K562 (cell line): Measurements from ENCODE around the gene ZNF485. TPM values are rescaled to one million over a fixed set of nuclear protein-coding genes. Genes with fewer than 3 reads are reported as not detected.

Source experiments
- ATAC-seq: fragments of 200-7000 bp; cut with Tn5 transposase; 3 replicates; pipeline ENCODE4 v1.9.1; 2020; ENCODE audit warnings: moderate library complexity
- BruUV-seq: library from RNA; stranded (reverse); fragments of 400-500 nt; replicated peaks from 2 replicates; lab custom pipeline; 2021; lab: Mats Ljungman, UMichigan
- CTCF ChIA-PET: fragments of 300-600 bp; formaldehyde crosslinking; extraction: SDS; loops from one replicate; lab custom pipeline; 2021; ENCODE audit warnings: low intra/inter-chr PET ratio; lab: Yijun Ruan, JAX
- POLR2A ChIA-PET: fragments of 300-600, 350-650 bp; sonication (Branson Sonifier 250); formaldehyde crosslinking; extraction: SDS; loops from one replicate; lab custom pipeline; 2021; ENCODE audit warnings: antibody characterized with exemption, inconsistent platforms; lab: Yijun Ruan, JAX
- DNase-seq, 4 experiments: peaks; one replicate each; pipeline versions ENCODE4 v3.0.0 to v3.0.0-alpha.2; 2011 to 2018; ENCODE audit warnings: low spot score in 3 of 4, mixed read lengths in 3 of 4; ENCODE audit errors: extremely low read depth in 1 of 4
- FAIRE-seq: peaks from 2 replicates; lab custom pipeline; 2011; peaks lifted over from hg19 to GRCh38; lab: Jason Lieb, UNC
- H2AFZ ChIP-seq: 2 replicates; pipeline ENCODE4 v1.6.0; 2011; ENCODE audit warnings: low read depth, low read length, control low read depth, inconsistent platforms
- H3K27ac ChIP-seq: fragments of 200-600 bp; 3 replicates; pipeline ENCODE4 v1.8.0; 2011; ENCODE audit warnings: low read depth, mild to moderate bottlenecking, control low read depth, inconsistent platforms, low read length, moderate library complexity, mixed read lengths; ENCODE audit errors: extremely low read depth
- H3K27me3 ChIP-seq, 2 experiments: fragments of 300-600 bp in 1 of 2; 2 replicates in 1 of 2; 3 replicates in 1 of 2; pipeline versions ENCODE4 v1.6.0 to v1.8.0; 2011; ENCODE audit warnings: inconsistent platforms in 2 of 2, low read length in 2 of 2, mild to moderate bottlenecking in 1 of 2, mixed read lengths in 1 of 2, moderate library complexity in 1 of 2; ENCODE audit not compliant: control insufficient read depth in 2 of 2, insufficient read depth in 2 of 2
- H3K36me3 ChIP-seq: fragments of 300-600 bp; 3 replicates; pipeline ENCODE4 v1.8.0; 2011; ENCODE audit warnings: mild to moderate bottlenecking, low read length, inconsistent platforms; ENCODE audit not compliant: control insufficient read depth, insufficient read depth
- H3K4me1 ChIP-seq, 2 experiments: fragments of 200-600 bp in 1 of 2; replicated peaks in 1 of 2; 2 replicates in 1 of 2; 3 replicates in 1 of 2; pipeline versions ENCODE4 v1.5.1 to v1.8.0; 2011; ENCODE audit warnings: inconsistent platforms in 2 of 2, low read length in 2 of 2, mild to moderate bottlenecking in 1 of 2, mixed read lengths in 1 of 2, moderate library complexity in 1 of 2; ENCODE audit not compliant: control insufficient read depth in 2 of 2, insufficient read depth in 2 of 2
- H3K4me2 ChIP-seq: 2 replicates; pipeline ENCODE4 v1.6.1; 2011; ENCODE audit warnings: low read length, control low read depth, inconsistent platforms, mixed read lengths; ENCODE audit not compliant: insufficient read depth
- H3K4me3 ChIP-seq: fragments of 200-600 bp; sonication (generic), shearing (Covaris generic); 2 replicates; pipeline ENCODE4 v1.5.1; 2016; ENCODE audit warnings: control low read depth, inconsistent platforms
- H3K79me2 ChIP-seq: fragments of 200-600 bp; 3 replicates; pipeline ENCODE4 v1.8.0; 2011; ENCODE audit warnings: low read length, inconsistent platforms; ENCODE audit not compliant: control insufficient read depth, insufficient read depth
- H3K9ac ChIP-seq, 2 experiments: 2 replicates each; pipeline versions ENCODE4 v1.6.0 to v1.6.1; 2011; ENCODE audit warnings: low read depth in 2 of 2, low read length in 2 of 2, control low read depth in 1 of 2, inconsistent platforms in 1 of 2, mild to moderate bottlenecking in 1 of 2, mixed read lengths in 1 of 2; ENCODE audit not compliant: insufficient read depth in 1 of 2
- H3K9me1 ChIP-seq: one replicate; pipeline ENCODE4 v1.6.0; 2011; ENCODE audit warnings: inconsistent platforms, mild to moderate bottlenecking, low read length, moderate library complexity; ENCODE audit not compliant: control insufficient read depth, insufficient read depth
- H3K9me3 ChIP-seq: replicated peaks from 2 replicates; pipeline ENCODE4 v1.5.1; 2011; ENCODE audit warnings: low read depth, low read length, inconsistent platforms; ENCODE audit not compliant: control insufficient read depth, insufficient read depth
- H4K20me1 ChIP-seq: replicated peaks from 2 replicates; pipeline ENCODE4 v1.6.1; 2011; ENCODE audit warnings: low read length, inconsistent platforms, mixed read lengths; ENCODE audit not compliant: control insufficient read depth, insufficient read depth
- ATF6 ChIP-seq: sonication (generic); formaldehyde crosslinking; IDR thresholded peaks from 2 replicates; pipeline ENCODE4 v1.4.0; 2020; ENCODE audit warnings: mild to moderate bottlenecking, missing genetic modification reagents
- BRF2 ChIP-seq: IDR thresholded peaks from 3 replicates; pipeline ENCODE4 v1.6.1; 2011; ENCODE audit warnings: borderline replicate concordance, mild to moderate bottlenecking; ENCODE audit not compliant: insufficient read length, insufficient read depth
- CBFA2T2 ChIP-seq: fragments of 450-650 bp; conservative IDR thresholded peaks from 2 replicates; pipeline ENCODE4 v1.6.1; 2017; ENCODE audit warnings: mild to moderate bottlenecking
- DIDO1 ChIP-seq: fragments of 450-650 bp; IDR thresholded peaks from 2 replicates; pipeline ENCODE4 v1.6.1; 2016; ENCODE audit warnings: low read depth, missing biosample characterization, missing genetic modification characterization
- ELK1 ChIP-seq: sonication (generic); formaldehyde crosslinking; IDR thresholded peaks from 2 replicates; pipeline ENCODE4 v1.8.1; 2022; ENCODE audit warnings: missing genetic modification reagents
- KLF10 ChIP-seq: fragments of 250-450 bp; sonication (Bioruptor Pico); IDR thresholded peaks from 2 replicates; pipeline ENCODE4 v1.6.1; 2021; ENCODE audit warnings: matching md5 sums
- MAFF ChIP-seq: IDR thresholded peaks from 2 replicates; pipeline ENCODE4 v1.6.1; 2012; ENCODE audit warnings: low read length, improper control_type of control experiment
- MBD1 ChIP-seq: fragments of 250-450 bp; sonication (Bioruptor Pico); IDR thresholded peaks from 2 replicates; pipeline ENCODE4 v1.8.0; 2022; ENCODE audit warnings: inconsistent platforms
- MED1 ChIP-seq: sonication (generic); formaldehyde crosslinking; IDR thresholded peaks from 2 replicates; pipeline ENCODE4 v1.8.1; 2023; ENCODE audit warnings: missing genetic modification reagents, borderline replicate concordance
- MEF2A ChIP-seq: IDR thresholded peaks from 2 replicates; pipeline ENCODE4 v1.6.1; 2011; ENCODE audit warnings: low read depth, mild to moderate bottlenecking, low read length, moderate library complexity; ENCODE audit not compliant: control insufficient read depth
- NELFE ChIP-seq: IDR thresholded peaks from 2 replicates; pipeline ENCODE4 v1.6.1; 2011; ENCODE audit warnings: mild to moderate bottlenecking; ENCODE audit not compliant: insufficient read depth, insufficient read length
- NEUROD1 ChIP-seq: fragments of 150-350 bp; IDR thresholded peaks from 2 replicates; pipeline ENCODE4 v1.6.1; 2014; ENCODE audit warnings: borderline replicate concordance, low read length, low read depth; ENCODE audit not compliant: partially characterized antibody
- POLR3G ChIP-seq: IDR thresholded peaks from 2 replicates; pipeline ENCODE4 v1.6.1; 2011; ENCODE audit not compliant: insufficient read length, insufficient replicate concordance; ENCODE audit errors: extremely low read depth
- RHOXF2B ChIP-seq: fragments of 250-450 bp; sonication (Bioruptor Pico); conservative IDR thresholded peaks from 2 replicates; pipeline ENCODE4 v1.5.1; 2021
- TAL1 ChIP-seq: fragments of 450-650 bp; IDR thresholded peaks from 2 replicates; pipeline ENCODE4 v1.6.1; 2016; ENCODE audit warnings: mild to moderate bottlenecking
- ZNF175 ChIP-seq: fragments of 200-800 bp; sonication (Bioruptor generic); IDR thresholded peaks from 2 replicates; pipeline ENCODE4 v1.6.1; 2016; ENCODE audit warnings: low read depth, mild to moderate bottlenecking, missing genetic modification characterization, missing compliant biosample characterization
- ZNF436 ChIP-seq: fragments of 250-450, 450-650 bp; sonication (Bioruptor Pico); formaldehyde crosslinking; IDR thresholded peaks from 2 replicates; pipeline ENCODE4 v1.7.0; 2020; ENCODE audit warnings: mild to moderate bottlenecking
- ZNF561 ChIP-seq: fragments of 450-650 bp; formaldehyde crosslinking; conservative IDR thresholded peaks from 2 replicates; pipeline ENCODE4 v1.4.0; 2020; ENCODE audit warnings: mild to moderate bottlenecking, moderate library complexity
- WGBS: fragments of 100-300 bp; shearing (Covaris generic); methylation state at CpG from one replicate; pipeline ENCODE4 v1.1.6; 2016; ENCODE audit warnings: low coverage, mixed read lengths; ENCODE audit not compliant: insufficient coverage; ENCODE audit errors: missing lambda C conversion rate; 5-methylcytosine and 5-hydroxymethylcytosine counted together
- in situ Hi-C: fragments of 300-500 bp; cut with MboI; formaldehyde crosslinking; loops from 4 replicates; pipeline ENCODE4 v1.15.0; 2018; ENCODE audit warnings: inconsistent platforms, mixed read lengths
- intact Hi-C: fragments of 100-400 bp; cut with micrococcal nuclease; formaldehyde crosslinking; loops from 2 replicates; pipeline ENCODE4 v1.14.2; 2022
- polyA plus RNA-seq, 8 experiments: library from polyadenylated mRNA; depleted of rRNA in 4 of 8; stranded (reverse) in 5 of 8; unstranded in 3 of 8; fragments of >200 nt; fragmentation: Nextera tagmentation in 2 of 8; fragmentation: Illumina TruSeq in 1 of 8; extraction: Ambion mirVana in 2 of 8; extraction: Trizol in 1 of 8; gene quantifications; 2 replicates each; pipeline versions ENCODE4 v1.2.1 to v1.2.3, GENCODE V29; 2011 to 2014; ENCODE audit warnings: inconsistent platforms in 1 of 8, missing spikeins in 1 of 8
- total RNA-seq, 7 experiments: library from RNA; depleted of rRNA in 6 of 7; stranded (reverse); fragments of >200 nt in 6 of 7; fragmentation: Illumina TruSeq in 2 of 7; extraction: Trizol in 2 of 7; gene quantifications; 2 replicates each; pipeline versions ENCODE4 v1.2.1 to v1.2.3, GENCODE V29; 2011 to 2021; ENCODE audit warnings: low replicate concordance in 1 of 7

ZNF485 gene
- total and polyA plus RNA-seq, 9 of the 15 experiments (the other 6 are each of a cell fraction or from before 2014, with no cell fraction given), result 8.0 to 18.7 (median 11.9) TPM

GRCh38 chr10:43574906-43575305 is 31.3 kb upstream of the ZNF485 start:
- ATAC-seq (no peak), FAIRE-seq (no peak), DNase-seq (no peak)
- ChIA-PET POLR2A (no interaction called here), CTCF (no interaction called here)
- Histone ChIP-seq H3K36me3 (peaks cover 29% of the 10 kb centered on the region), H3K9ac (0 out of 4 replicates have a peak overlapping the region, but pooled peaks of 1 of the 2 experiments have one; percentile 79), H3K4me1 (peaks cover 8 to 17% of the 10 kb centered on the region in 2 experiments; a peak in 3 of 5 replicates), H3K79me2 (peaks cover 43% of the 10 kb centered on the region), H4K20me1 (no peaks in the 10 kb centered on the region), H2AFZ (peak overlapping the region; percentile 87), H3K27ac (no peak overlapping the region; the same call in 1 of the 3 replicates), H3K9me1 (no peaks in the 10 kb centered on the region), H3K4me3 (peak overlapping the region; percentile 61), H3K9me3 (peaks cover 16% of the 10 kb centered on the region), H3K27me3 (no peaks in the 10 kb centered on the region), H3K4me2 (peak overlapping the region; percentile 85)
- intact Hi-C loops (loop anchor here (5.0 to 10.0 kb wide), 2 partner anchors 72 to 100 kb away; partner anchors contain the start of gene ZNF32), in situ Hi-C loops (no loop called here)
- 77% methylated on average over 8 of the region's 8 CpGs for WGBS
- no TSS peak for BruUV-seq
- TF ChIP-seq CBFA2T2, result no peak
- no peak for TF ChIP-seq ATF6 (CRISPR knock-in tag)
- TF ChIP-seq RHOXF2B (CRISPR knock-in tag), result no peak
- 0 out of 2 replicates have a peak, but pooled peaks have one; percentile 58 for TF ChIP-seq MBD1 (CRISPR knock-in tag)
- TF ChIP-seq NELFE, result no peak
- TF ChIP-seq ELK1 (CRISPR knock-in tag), result no peak
- TF ChIP-seq MEF2A, result no peak
- TF ChIP-seq MAFF, result no peak
- no peak for TF ChIP-seq ZNF175 (CRISPR knock-in tag)
- TF ChIP-seq BRF2, result no peak
- TF ChIP-seq ZNF561 (CRISPR knock-in tag), result no peak
- TF ChIP-seq POLR3G, result no peak
- no peak for TF ChIP-seq TAL1
- no peak for TF ChIP-seq DIDO1
- TF ChIP-seq MED1 (CRISPR knock-in tag), result no peak
- TF ChIP-seq KLF10 (CRISPR knock-in tag), result no peak
- no peak for TF ChIP-seq ZNF436 (CRISPR knock-in tag)
- TF ChIP-seq NEUROD1, result no peak
